Vagina (tissue), 2 donors: ENCODE results near the gene KCNA1. TPM values are rescaled to one million over a fixed set of nuclear protein-coding genes. Genes with fewer than 3 reads are reported as not detected.

Source experiments
- DNase-seq, 2 donors: peaks; one replicate each; pipeline ENCODE4 v3.0.0-alpha.2; 2017; ENCODE audit errors: extremely low spot score in 2 of 2
- H3K27ac ChIP-seq: fragments of 200-600 bp; sonication (generic); one replicate; pipeline ENCODE4 v1.5.1; 2019
- H3K27me3 ChIP-seq: fragments of 200-600 bp; sonication (generic); one replicate; pipeline ENCODE4 v1.5.1; 2019
- H3K36me3 ChIP-seq, 2 donors: fragments of 200-600 bp; sonication (generic); one replicate each; pipeline ENCODE4 v1.5.1; 2017 to 2019
- H3K4me1 ChIP-seq: fragments of 200-600 bp; sonication (generic); one replicate; pipeline ENCODE4 v1.5.1; 2019
- H3K4me3 ChIP-seq, 2 donors: fragments of 200-600 bp; sonication (generic); 1 replicate in 1 of 2; 2 replicates in 1 of 2; pipeline ENCODE4 v1.5.1; 2016 to 2019
- H3K9me3 ChIP-seq: fragments of 200-600 bp; sonication (generic); one replicate; pipeline ENCODE4 v1.5.1; 2019
- POLR2A ChIP-seq, 2 donors: fragments of 450-650 bp; IDR thresholded peaks; one replicate each; pipeline ENCODE4 v1.6.1; 2017; ENCODE audit warnings: antibody characterized with exemption in 2 of 2, mild to moderate bottlenecking in 2 of 2, moderate library complexity in 2 of 2
- POLR2AphosphoS5 ChIP-seq, 2 donors: sonication (generic); formaldehyde crosslinking; IDR thresholded peaks; one replicate each; pipeline ENCODE4 v1.9.0; 2017; ENCODE audit warnings: antibody characterized with exemption in 2 of 2, mild to moderate bottlenecking in 2 of 2, low read depth in 1 of 2; ENCODE audit not compliant: insufficient read depth in 1 of 2
- intact Hi-C: fragments of 100-400 bp; cut with DNase I; formaldehyde crosslinking; loops from one replicate; pipeline ENCODE4 v1.15.1; 2023
- total RNA-seq: library from RNA; depleted of rRNA; stranded (reverse); fragments of >200 nt; gene quantifications from one replicate; pipeline ENCODE4 v1.2.3, GENCODE V29; 2016
- TF ChIP-seq, protein P1 (sequence below), 3 experiments: fragments of 450-650 bp in 2 of 3; fragments of 200-600 bp in 1 of 3; sonication (generic) in 1 of 3; IDR thresholded peaks; one replicate each; pipeline ENCODE4 v1.5.1; 2017 to 2019; ENCODE audit warnings: antibody characterized with exemption in 3 of 3, mild to moderate bottlenecking in 2 of 3, moderate library complexity in 2 of 3

KCNA1 gene
- total RNA-seq, 1 donor from 2014 or later: 0.74 TPM

DNA sequence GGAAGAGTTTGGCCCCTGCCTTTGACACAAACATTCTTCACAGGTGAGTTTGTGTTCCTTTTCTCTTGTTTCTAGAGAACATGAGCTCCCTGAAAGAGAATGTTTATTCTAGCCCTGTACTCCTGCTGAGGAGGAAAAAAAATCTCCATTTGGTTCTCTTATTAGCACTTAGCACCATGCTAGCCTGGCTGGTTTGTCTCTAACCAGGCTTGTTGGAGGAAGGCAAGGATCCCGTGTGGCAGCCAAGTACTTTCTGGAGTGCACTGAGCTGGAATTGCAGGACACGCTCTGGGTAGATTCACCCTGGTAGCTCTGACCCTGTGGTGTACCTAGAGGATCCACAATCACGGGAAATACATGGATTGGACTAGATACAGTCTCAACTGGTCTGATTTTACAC lies 41.9 kb downstream of the KCNA1 start:
- DNase-seq: no peak
- Histone ChIP-seq H3K27me3 (no peaks in the 10 kb centered on the region), H3K36me3 (no peaks in the 10 kb centered on the region), H3K4me1 (no peaks in the 10 kb centered on the region), H3K4me3 (no peak overlapping the region), H3K9me3 (no peaks in the 10 kb centered on the region), H3K27ac (no peak overlapping the region)
- intact Hi-C loops: no loop called here
- no peak for TF ChIP-seq POLR2A (IDR thresholded peaks at IDR 0.05)
- TF ChIP-seq, protein P1, sequence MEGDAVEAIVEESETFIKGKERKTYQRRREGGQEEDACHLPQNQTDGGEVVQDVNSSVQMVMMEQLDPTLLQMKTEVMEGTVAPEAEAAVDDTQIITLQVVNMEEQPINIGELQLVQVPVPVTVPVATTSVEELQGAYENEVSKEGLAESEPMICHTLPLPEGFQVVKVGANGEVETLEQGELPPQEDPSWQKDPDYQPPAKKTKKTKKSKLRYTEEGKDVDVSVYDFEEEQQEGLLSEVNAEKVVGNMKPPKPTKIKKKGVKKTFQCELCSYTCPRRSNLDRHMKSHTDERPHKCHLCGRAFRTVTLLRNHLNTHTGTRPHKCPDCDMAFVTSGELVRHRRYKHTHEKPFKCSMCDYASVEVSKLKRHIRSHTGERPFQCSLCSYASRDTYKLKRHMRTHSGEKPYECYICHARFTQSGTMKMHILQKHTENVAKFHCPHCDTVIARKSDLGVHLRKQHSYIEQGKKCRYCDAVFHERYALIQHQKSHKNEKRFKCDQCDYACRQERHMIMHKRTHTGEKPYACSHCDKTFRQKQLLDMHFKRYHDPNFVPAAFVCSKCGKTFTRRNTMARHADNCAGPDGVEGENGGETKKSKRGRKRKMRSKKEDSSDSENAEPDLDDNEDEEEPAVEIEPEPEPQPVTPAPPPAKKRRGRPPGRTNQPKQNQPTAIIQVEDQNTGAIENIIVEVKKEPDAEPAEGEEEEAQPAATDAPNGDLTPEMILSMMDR (IDR thresholded peaks at IDR 0.05): no peak
- no peak for TF ChIP-seq POLR2AphosphoS5 (IDR thresholded peaks at IDR 0.05; ENCODE audit: insufficient read depth in 1 of 2, low read depth in 1 of 2)

DNA sequence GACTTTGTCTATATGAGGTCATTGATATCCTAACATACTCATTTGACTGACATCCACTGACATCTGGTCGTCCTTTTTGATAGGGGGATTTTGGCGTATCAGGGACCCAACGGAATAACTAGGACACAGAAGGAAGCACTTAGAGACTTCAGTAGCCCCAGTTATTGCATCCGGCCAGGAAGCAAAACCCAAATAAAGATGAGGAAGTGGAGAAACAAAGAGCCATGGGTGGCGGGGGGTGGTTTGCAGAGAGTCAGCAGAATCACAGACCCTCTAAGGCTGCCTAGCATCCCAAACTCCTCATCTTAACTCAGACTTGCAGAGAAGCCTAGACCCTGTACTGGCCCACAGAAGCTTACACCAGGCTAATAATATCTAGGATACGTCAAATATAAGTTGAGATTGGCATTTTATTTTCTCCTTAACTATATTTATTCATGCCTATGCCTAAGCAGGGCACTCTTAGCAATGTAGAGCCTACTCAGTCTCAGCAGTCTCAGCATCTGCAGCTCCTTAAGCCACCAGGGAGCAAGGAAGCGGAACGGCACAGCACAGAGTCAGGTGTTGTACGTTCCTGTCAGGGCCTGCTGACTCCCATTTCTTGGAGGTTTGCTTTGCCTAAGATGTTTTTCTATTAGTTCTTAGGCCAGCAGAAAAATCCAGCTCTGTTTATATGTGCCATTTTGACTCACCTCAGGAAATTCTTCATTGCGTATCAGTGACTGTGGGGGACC lies 45.1 kb downstream of the KCNA1 start:
- Histone ChIP-seq H3K4me1 (no peaks in the 10 kb centered on the region), H3K4me3 (no peak overlapping the region), H3K27me3 (no peaks in the 10 kb centered on the region), H3K27ac (no peak overlapping the region), H3K9me3 (no peaks in the 10 kb centered on the region), H3K36me3 (no peaks in the 10 kb centered on the region)
- intact Hi-C loops: no loop called here
- TF ChIP-seq POLR2A (IDR thresholded peaks at IDR 0.05) (no peak), POLR2AphosphoS5 (IDR thresholded peaks at IDR 0.05; ENCODE audit: insufficient read depth in 1 of 2, low read depth in 1 of 2) (no peak)
- TF ChIP-seq, protein P1 (IDR thresholded peaks at IDR 0.05): no peak
- DNase-seq: no peak

DNA sequence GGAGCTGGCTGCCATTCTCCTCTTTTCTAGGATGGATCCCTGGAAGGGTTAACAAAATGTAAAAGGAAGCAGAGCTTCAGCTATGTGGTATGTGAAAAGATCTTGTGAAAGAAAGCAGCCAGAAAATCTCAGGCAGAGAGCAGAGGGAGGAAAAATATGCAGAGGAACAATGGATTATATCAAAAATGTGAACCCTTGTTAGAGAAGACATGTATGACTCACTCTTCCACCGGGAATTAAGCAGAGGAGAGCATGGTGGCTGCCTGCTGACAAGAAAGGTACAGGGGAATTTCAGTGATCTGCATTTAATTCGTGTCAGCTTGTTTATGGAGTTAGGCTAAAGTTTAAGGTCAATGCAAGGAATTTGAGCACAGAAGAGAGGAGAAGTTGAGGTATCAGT lies 46.3 kb downstream of the KCNA1 start:
- no peak for DNase-seq
- H3K27ac ChIP-seq: no peak overlapping the region
- H3K4me1 ChIP-seq: no peaks in the 10 kb centered on the region
- intact Hi-C loops: no loop called here
- H3K4me3 ChIP-seq: no peak overlapping the region
- TF ChIP-seq, protein P1 (IDR thresholded peaks at IDR 0.05): no peak
- TF ChIP-seq POLR2A (IDR thresholded peaks at IDR 0.05): no peak
- TF ChIP-seq POLR2AphosphoS5 (IDR thresholded peaks at IDR 0.05; ENCODE audit: insufficient read depth in 1 of 2, low read depth in 1 of 2): no peak
- no peaks in the 10 kb centered on the region for H3K27me3 ChIP-seq
- no peaks in the 10 kb centered on the region for H3K36me3 ChIP-seq
- H3K9me3 ChIP-seq: no peaks in the 10 kb centered on the region

- intact Hi-C loops: no loop called here
- no peaks in the 10 kb centered on the region for H3K27me3 ChIP-seq
- H3K36me3 ChIP-seq: no peaks in the 10 kb centered on the region
- no peak overlapping the region for H3K4me3 ChIP-seq
- no peak overlapping the region for H3K27ac ChIP-seq
- no peak for TF ChIP-seq POLR2A (IDR thresholded peaks at IDR 0.05)
- TF ChIP-seq, protein P1 (IDR thresholded peaks at IDR 0.05): no peak
- TF ChIP-seq POLR2AphosphoS5 (IDR thresholded peaks at IDR 0.05; ENCODE audit: insufficient read depth in 1 of 2, low read depth in 1 of 2): no peak
- H3K4me1 ChIP-seq: no peaks in the 10 kb centered on the region
- no peak for DNase-seq
- H3K9me3 ChIP-seq: no peaks in the 10 kb centered on the region
Measured at GRCh38 chr12:4956968-4957367, 47.3 kb downstream of the KCNA1 start.

GRCh38 chr12:4957761-4958160 lies 48.1 kb downstream of the KCNA1 start:
- Histone ChIP-seq H3K4me1 (no peaks in the 10 kb centered on the region), H3K4me3 (no peak overlapping the region), H3K27me3 (no peaks in the 10 kb centered on the region), H3K27ac (no peak overlapping the region), H3K36me3 (no peaks in the 10 kb centered on the region), H3K9me3 (no peaks in the 10 kb centered on the region)
- DNase-seq: no peak
- TF ChIP-seq, protein P1 (IDR thresholded peaks at IDR 0.05): no peak
- TF ChIP-seq POLR2AphosphoS5 (IDR thresholded peaks at IDR 0.05; ENCODE audit: insufficient read depth in 1 of 2, low read depth in 1 of 2) (no peak), POLR2A (IDR thresholded peaks at IDR 0.05) (no peak)
- intact Hi-C loops: no loop called here
